NK-92 (cell line): ENCODE measurements around the gene ZNG1F.
"Not testable (repeated sequence)": the region's sequence is repeated elsewhere in the genome, so short reads cannot be mapped to it uniquely, and the experiment has no call there.

Experiments used
- DNase-seq: peaks from one replicate; lab custom pipeline; 2025; ENCODE audit not compliant: unreplicated experiment; lab: John Stamatoyannopoulos, UW

The ZNG1F gene

GRCh38 chr9:41189217-41189616, at the start of gene ZNG1F:
ZNG1F (minus strand) TSS chr9:41189317; CDS start chr9:41189258, 59 bp downstream.
- not testable (repeated sequence) for DNase-seq

GRCh38 chr9:41237110-41237749, 48.1 kb upstream of the ZNG1F start:
- not testable (repeated sequence) for DNase-seq

DNA sequence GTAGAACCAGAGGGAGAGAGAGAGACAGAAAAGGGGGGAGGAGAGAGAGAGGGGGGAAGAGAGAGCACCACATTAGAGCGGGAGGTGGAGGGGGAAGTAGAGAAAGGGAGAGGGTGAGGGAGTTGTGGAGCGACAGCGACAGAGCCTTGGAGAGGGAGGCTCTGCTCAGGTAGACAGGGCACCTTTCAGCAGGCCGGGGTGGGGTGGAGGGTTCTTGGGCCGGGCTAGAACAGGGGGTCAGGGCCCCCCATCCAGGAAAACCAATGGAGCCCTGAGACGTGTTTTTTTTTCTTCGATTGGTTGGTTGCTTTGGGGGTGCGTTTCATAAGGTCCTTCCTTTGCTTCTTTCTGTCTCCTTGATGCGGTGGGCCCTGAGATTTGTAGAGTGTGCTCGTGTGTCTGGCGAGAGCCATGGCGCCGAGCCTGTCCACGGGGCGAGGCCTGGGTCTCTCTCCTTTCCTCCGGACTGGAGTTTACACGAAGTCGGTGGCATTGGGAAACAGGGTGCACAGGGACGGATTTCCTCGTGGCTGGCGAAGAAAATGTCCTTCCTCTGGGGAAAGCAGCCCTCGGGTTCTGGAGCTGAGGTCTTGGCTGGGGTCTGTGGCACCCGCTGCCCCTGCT, 47.5 kb upstream of the ZNG1F start:
- not testable (repeated sequence) for DNase-seq

DNA sequence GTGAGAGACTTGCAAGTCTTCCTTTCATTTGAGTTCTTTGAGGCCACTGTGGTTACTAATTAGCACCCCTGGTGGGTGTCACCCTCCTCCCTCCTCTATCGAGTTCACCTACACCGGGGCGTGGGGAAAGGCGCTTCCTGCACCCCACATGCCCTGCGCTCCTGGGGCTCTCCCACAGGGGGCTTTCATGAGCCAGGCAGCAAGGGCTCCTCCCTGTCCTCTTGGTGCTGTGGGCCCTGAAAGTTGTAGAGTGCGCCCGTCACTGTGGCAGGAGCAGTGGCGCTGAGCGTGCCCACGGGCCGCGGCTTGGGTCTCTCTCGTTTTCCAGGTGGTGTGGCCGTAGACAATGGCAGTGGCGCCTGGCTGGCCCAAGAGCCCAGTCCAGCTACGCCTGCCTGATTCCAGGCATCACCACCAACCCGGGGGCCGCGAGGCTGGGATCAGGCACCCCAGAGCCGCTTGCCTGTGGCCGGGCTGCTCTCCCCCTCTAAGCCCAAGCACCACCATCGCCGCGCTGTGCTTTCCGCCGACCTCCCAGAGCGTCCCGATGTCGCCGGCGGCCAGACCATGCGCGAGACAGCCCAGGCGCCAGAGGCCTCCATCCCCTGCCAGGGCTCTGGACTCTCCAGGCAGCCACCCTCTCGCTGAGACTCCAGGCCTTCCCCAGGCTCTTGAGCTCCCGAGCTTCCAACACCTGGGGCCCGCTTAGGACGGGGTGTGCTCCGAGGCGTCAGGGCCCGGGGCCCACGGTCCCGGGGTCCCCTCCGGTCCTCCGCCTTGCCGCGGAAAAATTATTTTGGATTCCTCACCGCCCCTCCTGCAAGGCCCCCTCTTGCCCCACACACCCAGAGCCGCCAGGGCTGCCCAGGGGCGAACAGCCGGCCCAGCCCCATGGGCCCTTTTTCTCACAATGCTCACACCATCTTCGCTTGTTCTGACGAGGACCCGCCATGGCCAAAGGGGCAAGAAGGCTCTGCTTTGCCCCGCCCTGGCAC, 46.0 kb upstream of the ZNG1F start:
- not testable (repeated sequence) for DNase-seq

DNA sequence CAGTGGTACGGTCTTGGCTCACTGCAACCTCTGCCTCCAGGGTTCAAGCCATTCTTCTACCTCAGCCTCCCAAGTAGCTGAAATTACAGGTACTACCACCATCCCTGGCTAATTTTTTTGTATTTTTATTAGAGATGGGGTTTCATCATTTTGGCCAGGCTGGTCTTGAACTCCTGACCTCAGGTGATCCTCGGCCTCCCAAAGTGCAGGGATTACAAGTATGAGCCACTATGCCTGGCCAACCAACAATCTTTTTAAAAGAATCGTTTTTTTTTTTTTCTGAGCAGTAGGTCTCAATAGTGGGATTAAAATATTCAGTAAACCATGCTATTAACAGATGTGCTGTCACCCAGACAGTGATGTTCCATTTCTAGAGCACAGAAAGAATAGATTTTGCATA, 45.1 kb upstream of the ZNG1F start:
- DNase-seq: not testable (repeated sequence)

- DNase-seq: not testable (repeated sequence)
These were observed 43.2 kb upstream of the ZNG1F start for GRCh38 chr9:41232326-41232725.

DNA sequence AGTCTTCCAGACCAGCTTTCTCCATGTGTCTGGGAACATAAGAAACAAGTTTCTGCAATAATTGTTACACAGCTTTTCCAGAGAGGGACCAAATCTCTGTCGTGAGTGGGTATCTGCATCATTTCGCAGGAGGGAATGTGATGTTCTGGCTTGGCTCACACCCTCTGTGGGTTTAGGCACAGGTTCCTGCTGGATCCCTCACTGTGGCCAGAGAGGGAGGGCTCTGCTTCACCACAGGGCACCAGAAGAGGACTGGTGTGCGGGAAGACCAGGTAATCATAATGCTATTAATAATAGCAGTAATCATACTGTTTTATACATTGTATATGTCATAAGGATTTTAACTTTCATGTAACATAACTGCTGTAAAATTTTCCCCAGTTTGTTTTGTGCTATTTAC, 41.3 kb upstream of the ZNG1F start:
- DNase-seq: not testable (repeated sequence)

DNA sequence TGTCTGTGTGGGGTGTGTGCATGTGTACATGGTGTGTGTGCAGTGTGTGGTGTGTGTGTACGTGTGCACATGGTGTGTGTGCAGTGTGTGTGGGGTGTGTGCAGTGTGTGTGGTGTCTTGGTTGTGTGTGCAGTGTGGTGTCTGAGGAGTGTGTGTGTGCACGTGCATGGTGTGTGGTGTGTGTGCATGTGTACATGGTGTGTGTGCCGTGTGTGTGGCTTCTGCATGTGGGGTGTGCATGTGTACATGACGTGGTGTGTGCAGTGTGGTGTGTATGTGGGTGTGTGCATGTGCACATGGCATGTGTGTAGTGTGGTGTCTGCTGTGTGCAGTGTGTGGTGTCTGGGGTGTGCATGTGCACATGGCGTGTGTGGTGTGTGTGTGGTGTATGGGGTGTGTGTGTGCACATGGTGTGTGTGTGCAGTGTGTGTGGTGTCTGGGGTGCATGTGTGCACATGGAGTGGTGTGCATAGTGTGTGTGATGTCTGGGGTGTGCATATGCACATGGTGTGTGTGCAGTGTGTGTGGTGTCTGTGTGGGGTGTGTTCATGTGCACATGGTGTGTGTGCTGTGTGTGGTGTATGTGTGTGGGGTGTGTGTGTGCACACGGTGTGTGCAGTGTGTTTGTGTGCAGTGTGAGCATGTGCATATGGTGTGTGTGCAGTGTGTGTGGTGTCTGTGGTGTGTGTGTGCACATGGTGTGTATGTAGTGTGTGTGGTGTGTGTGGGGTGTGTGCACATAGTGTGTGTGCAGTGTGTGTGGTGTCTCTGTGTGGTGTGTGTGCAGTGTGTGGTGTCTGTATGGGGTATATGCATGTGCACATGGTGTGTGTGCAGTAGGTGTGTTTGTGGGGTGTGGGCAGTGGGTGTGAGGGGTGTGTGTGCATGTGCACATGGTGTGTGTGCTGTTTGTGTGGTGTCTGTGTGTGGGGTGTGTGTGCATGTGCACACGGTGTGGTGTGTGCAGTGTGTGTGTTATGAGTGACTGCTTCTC, 40.6 kb upstream of the ZNG1F start:
- no peak for DNase-seq

GRCh38 chr9:41219831-41220230, 30.7 kb upstream of the ZNG1F start:
- DNase-seq: not testable (repeated sequence)

- DNase-seq: not testable (repeated sequence)
These were observed 678 bp downstream of the ZNG1F start for GRCh38 chr9:41188439-41188838.

DNA sequence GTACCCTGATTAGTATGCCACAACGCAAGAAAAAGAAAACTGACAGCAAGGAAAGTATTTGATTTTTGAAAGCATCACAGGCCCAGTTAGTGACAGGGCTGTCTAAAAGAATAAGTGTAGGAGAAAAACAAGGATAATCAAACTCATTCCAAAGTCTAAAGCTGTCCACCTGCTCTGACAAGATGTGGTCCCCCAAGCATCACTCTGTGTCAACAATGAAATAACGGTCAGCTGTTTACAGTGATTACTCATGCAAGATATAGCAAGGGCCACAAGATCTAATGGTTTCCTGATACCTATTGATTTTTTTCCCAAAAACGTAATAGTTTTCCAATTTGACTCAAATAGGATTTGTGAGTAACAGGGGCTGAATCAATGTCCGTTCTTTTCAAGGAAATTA, 14.1 kb downstream of the ZNG1F start:
- not testable (repeated sequence) for DNase-seq

DNA sequence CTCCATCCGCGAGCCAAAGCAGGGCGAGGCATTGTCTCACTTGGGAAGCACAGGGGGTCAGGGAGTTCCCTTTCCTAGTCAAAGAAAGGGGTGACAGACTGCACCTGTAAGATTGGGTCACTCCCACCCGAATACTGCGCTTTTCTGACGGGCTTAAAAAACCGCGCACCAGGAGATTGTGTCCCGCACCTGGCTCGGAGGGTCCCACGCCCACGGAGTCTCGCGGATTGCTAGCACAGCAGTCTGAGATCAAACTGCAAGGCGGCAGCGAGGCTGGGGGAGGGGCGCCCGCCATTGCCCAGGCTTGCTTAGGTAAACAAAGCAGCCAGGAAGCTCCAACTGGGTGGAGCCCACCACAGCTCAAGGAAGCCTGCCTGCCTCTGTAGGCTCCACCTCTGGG, 39.0 kb downstream of the ZNG1F start:
- not testable (repeated sequence) for DNase-seq

DNA sequence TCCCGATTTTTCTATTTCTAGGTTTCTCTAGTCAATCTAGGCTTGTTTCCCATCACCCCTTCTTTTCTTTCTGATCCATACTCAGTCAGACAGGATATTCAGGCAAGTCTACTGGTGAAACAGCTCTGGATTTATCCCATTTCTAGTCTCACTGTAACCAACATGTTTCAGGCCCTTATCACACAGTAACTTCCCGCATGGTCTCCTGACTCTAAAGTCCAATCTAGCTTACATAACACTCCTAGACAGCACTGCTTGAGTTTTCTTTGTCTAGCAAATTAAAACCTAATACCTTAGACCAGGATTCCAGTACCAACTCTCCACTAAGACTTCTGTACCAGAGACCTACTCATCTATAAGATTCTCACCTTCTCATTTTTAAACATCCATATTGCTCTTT, 47.2 kb downstream of the ZNG1F start:
- DNase-seq: not testable (repeated sequence)

GRCh38 chr9:41128581-41128980, 60.5 kb downstream of the ZNG1F start, which contains the start of gene FOXD4L6:
FOXD4L6 (minus strand) TSS chr9:41128681; CDS start chr9:41128383, 298 bp downstream.
- DNase-seq: not testable (repeated sequence)

DNA sequence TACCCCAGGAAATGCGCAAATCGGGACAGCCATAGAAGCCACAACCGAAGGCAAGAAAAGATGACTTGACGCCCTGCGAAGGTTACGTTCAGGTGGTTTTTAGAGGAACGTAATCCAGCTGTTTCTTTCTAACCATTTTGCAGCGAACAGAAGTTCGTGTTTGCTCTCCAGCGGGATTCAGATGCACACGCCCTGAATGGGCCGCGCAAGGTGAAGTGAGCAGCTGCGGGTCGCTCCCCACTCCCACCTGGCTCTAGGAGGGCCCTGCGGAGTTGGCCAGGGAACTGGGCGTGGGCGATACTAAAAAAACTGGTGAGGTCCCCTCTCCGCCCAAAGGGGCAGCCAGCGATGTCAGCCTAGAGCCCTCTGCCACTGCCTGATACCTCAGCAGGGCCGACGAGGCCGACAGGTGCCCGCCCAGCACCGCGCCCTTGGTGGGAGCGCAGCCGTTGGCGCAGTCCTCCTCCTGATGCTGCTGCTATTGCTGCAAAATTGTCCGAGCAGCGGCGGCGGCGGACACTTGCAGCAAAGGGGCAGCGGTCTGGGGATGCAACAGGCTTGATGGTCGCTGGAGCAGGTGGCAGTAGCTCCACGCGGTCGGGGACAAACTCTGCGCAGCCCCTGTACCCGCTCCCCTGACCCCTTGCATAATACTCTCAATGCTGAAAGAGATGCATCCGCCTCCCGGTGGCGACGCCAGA, 62.2 kb downstream of the ZNG1F start:
- DNase-seq: not testable (repeated sequence)

- DNase-seq: not testable (repeated sequence)
These were observed 63.2 kb downstream of the ZNG1F start for GRCh38 chr9:41125936-41126335.

DNA sequence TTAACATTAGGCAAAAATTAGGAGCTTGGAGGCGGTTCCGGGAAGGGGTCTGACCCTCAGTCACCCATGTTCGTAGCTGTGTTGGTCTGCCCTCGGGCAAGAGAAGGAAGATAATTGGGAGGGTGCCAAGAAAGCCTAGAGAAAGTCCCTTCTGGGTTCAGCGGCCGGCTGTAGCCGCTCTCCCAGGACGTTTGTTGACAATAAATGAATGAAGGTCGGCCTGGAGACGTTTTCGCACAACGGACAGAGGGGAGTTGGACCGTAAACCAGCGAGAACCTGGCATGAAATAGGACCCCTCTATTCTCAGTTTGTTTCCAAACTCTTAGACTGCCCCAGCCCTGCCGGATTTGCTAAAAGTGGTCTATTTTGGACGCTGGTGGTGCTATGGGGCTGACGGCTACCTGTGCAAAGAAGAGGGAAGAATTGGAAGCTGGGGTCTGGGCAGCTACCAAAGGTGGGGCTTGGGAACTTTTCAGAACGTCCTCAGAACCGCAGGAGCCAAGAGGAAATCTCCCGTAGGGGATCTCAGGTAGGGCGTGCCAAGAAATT, 63.9 kb downstream of the ZNG1F start:
- DNase-seq: not testable (repeated sequence)

GRCh38 chr9:41124250-41125108, 64.6 kb downstream of the ZNG1F start:
- not testable (repeated sequence) for DNase-seq
